Measurements from ENCODE around the gene EFNA4. TPM values are rescaled to one million over a fixed set of nuclear protein-coding genes. Genes with fewer than 3 reads are reported as not detected.

EFNA4 gene
- total RNA-seq, 3 donors from 2014 or later (not counting 1 experiment from before 2014, with no cell fraction given), result 4.6 to 6.8 (median 5.5) TPM

DNA sequence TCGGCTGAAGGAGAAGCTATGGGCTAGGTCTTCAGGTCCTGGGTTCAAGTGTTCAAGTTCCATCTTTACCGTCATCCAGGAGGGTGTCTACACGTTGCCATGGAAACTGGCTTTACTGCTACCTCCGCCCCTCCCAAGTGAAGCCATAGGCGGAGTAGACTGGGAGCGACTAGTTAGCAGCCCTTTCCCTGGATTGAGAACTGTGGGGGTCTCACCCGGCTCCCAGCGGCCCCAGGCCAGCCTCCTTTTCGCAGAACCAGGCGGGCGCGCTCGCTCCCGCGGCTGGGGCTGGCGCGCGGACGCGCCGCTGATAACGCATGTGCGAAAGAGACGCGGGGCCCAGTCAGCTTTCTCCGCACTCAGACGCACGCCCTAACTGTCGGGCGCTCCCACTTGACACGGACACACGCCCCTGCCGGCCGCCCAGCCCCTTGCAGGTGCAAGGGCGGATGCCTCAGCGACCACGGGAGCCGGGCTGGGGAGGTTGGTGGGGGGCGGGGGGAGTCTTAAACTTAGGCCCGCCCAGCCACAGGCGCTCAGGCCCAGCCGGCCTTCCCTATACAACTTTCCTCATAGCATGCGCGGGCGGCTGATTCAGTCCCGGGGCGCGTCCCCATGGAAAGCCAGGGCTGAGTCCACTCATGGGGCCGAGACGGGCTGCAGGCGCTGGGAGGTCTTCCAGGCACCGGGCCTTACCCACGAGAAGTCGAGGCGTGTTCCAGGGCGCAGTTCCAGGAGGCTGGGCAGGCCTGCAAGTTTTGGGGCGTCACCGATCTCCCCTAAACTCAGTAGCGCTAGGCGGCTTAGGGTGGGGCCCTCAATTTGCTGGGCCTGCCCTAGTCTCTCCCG, 7.4 kb downstream of the EFNA4 start:
- peaks cover 5% of the 10 kb centered on the region for H3K36me3 ChIP-seq (ENCODE audit: control insufficient read depth, insufficient read depth, low read length)
- intact Hi-C loops (cut with micrococcal nuclease), result loop anchor here (2.0 kb wide), 1 partner anchor 14 kb away; no protein-coding TSS in a partner anchor
- peak; percentile 74 to 89 for DNase-seq
- 10% methylated on average over 60 of the region's 61 CpGs for WGBS (ENCODE audit: insufficient coverage)
- H3K9me3 ChIP-seq (ENCODE audit: control insufficient read depth, insufficient read depth, low read length), result no peaks in the 10 kb centered on the region
- peak overlapping the region; percentile 26 for H3K4me3 ChIP-seq (ENCODE audit: low read length)
- peak overlapping the region in 1 of 2 donors; percentile 33 for H3K27ac Mint-ChIP-seq
- no peaks in the 10 kb centered on the region for H3K9me3 Mint-ChIP-seq
- peak overlapping the region; percentile 72 for H3K4me3 Mint-ChIP-seq
- no peaks in the 10 kb centered on the region for H3K27me3 Mint-ChIP-seq (ENCODE audit: low read depth in 2 of 2)
- H3K27ac ChIP-seq (ENCODE audit: low read length), result peak overlapping the region; percentile 10
- peaks cover 6 to 40% of the 10 kb centered on the region in 2 donors for H3K4me1 Mint-ChIP-seq
- peak; percentile 94 to 98 (median 98) for ATAC-seq
- H3K27me3 ChIP-seq (ENCODE audit: control insufficient read depth, insufficient read depth, low read length), result no peaks in the 10 kb centered on the region
- H3K4me1 ChIP-seq (ENCODE audit: control insufficient read depth, insufficient read depth, low read length), result peaks cover 37% of the 10 kb centered on the region
- TF ChIP-seq, protein P1, sequence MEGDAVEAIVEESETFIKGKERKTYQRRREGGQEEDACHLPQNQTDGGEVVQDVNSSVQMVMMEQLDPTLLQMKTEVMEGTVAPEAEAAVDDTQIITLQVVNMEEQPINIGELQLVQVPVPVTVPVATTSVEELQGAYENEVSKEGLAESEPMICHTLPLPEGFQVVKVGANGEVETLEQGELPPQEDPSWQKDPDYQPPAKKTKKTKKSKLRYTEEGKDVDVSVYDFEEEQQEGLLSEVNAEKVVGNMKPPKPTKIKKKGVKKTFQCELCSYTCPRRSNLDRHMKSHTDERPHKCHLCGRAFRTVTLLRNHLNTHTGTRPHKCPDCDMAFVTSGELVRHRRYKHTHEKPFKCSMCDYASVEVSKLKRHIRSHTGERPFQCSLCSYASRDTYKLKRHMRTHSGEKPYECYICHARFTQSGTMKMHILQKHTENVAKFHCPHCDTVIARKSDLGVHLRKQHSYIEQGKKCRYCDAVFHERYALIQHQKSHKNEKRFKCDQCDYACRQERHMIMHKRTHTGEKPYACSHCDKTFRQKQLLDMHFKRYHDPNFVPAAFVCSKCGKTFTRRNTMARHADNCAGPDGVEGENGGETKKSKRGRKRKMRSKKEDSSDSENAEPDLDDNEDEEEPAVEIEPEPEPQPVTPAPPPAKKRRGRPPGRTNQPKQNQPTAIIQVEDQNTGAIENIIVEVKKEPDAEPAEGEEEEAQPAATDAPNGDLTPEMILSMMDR (IDR thresholded peaks at IDR 0.05), result peak; percentile 59
- H3K36me3 Mint-ChIP-seq, result no peaks in the 10 kb centered on the region

DNA sequence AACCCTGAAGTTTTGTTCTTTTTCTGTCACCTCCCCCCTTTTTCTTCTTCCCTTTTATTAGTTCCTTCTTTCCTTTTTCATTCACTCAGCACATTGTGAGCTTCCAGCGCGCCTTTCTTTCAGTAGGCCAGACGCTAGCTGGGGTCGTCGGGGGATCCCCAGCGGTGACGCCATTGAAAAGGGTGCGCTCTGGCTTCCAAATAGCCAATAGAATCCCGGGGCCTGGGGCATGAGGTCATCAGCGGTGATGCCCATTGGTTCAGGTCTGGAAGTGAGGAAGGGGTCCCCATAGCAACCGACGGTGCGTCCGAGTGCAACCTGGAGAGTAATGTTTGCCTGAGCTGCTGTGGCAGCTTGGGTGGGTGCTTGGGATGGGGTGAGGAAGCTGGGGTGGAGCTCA, 8.2 kb downstream of the EFNA4 start:
- Histone ChIP-seq H3K4me1 (ENCODE audit: control insufficient read depth, insufficient read depth, low read length) (peaks cover 37% of the 10 kb centered on the region), H3K27me3 (ENCODE audit: control insufficient read depth, insufficient read depth, low read length) (no peaks in the 10 kb centered on the region), H3K27ac (ENCODE audit: low read length) (no peak overlapping the region), H3K9me3 (ENCODE audit: control insufficient read depth, insufficient read depth, low read length) (no peaks in the 10 kb centered on the region), H3K36me3 (ENCODE audit: control insufficient read depth, insufficient read depth, low read length) (peaks cover 5% of the 10 kb centered on the region), H3K4me3 (ENCODE audit: low read length) (no peak overlapping the region)
- intact Hi-C loops (cut with micrococcal nuclease), result loop anchor here (2.0 kb wide), 1 partner anchor 13 kb away; no protein-coding TSS in a partner anchor
- peak overlapping the region in 1 of 2 donors; percentile 33 for H3K27ac Mint-ChIP-seq
- H3K36me3 Mint-ChIP-seq, result no peaks in the 10 kb centered on the region
- peak overlapping the region; percentile 72 for H3K4me3 Mint-ChIP-seq
- no peaks in the 10 kb centered on the region for H3K27me3 Mint-ChIP-seq (ENCODE audit: low read depth in 2 of 2)
- 86% methylated on average over 14 of the region's 14 CpGs for WGBS (ENCODE audit: insufficient coverage)
- DNase-seq (no peak), ATAC-seq (no peak)
- H3K4me1 Mint-ChIP-seq, result peaks cover 6 to 36% of the 10 kb centered on the region in 2 donors
- no peaks in the 10 kb centered on the region for H3K9me3 Mint-ChIP-seq
- TF ChIP-seq, protein P1 (IDR thresholded peaks at IDR 0.05), result no peak

DNA sequence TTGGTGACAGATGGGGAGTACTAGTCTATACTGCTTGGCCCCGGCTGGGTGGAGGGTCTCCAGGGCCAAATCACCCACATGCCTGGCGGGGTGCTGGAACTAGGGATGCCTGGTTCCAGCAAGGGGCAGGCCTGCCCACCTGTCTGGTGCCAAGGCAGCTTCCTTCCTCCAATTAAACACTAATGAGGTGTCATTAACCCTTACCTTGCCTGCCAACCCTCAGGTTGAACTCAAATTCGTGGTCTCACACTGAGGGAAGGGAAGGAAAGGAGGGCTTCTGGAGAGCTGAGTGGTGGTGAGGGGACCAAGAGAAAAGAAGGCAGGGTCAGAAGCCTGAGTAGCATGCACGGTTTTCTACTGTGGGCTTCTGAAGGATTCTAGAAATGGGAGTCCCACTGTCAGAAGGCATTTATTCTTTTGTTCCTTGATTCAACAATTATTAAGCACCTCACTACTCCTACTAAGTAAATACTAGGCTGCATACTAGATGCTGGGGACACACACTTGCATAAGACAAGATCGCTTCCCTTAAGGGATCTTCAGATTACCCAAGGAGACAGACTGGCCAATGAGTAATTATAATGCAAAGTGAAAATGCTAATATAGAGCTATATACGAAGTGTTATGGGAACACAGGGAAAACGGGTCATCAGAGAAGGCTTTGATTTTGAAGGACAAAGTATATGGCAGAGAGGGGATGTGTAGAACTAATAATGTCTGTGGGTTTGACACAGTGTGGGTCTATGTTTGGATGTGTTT, 9.2 kb downstream of the EFNA4 start:
- peaks cover 6 to 36% of the 10 kb centered on the region in 2 donors for H3K4me1 Mint-ChIP-seq
- Histone ChIP-seq H3K27me3 (ENCODE audit: control insufficient read depth, insufficient read depth, low read length) (no peaks in the 10 kb centered on the region), H3K4me1 (ENCODE audit: control insufficient read depth, insufficient read depth, low read length) (peaks cover 37% of the 10 kb centered on the region), H3K4me3 (ENCODE audit: low read length) (no peak overlapping the region), H3K9me3 (ENCODE audit: control insufficient read depth, insufficient read depth, low read length) (no peaks in the 10 kb centered on the region), H3K27ac (ENCODE audit: low read length) (no peak overlapping the region), H3K36me3 (ENCODE audit: control insufficient read depth, insufficient read depth, low read length) (peaks cover 5% of the 10 kb centered on the region)
- no peaks in the 10 kb centered on the region for H3K9me3 Mint-ChIP-seq
- ATAC-seq (no peak), DNase-seq (no peak)
- 83% methylated on average over 7 of the region's 7 CpGs for WGBS (ENCODE audit: insufficient coverage)
- TF ChIP-seq, protein P1 (IDR thresholded peaks at IDR 0.05), result no peak
- peaks cover 0 to 3% of the 10 kb centered on the region in 2 donors for H3K27me3 Mint-ChIP-seq (ENCODE audit: low read depth in 2 of 2)
- intact Hi-C loops (cut with micrococcal nuclease), result no loop called here
- no peaks in the 10 kb centered on the region for H3K36me3 Mint-ChIP-seq
- H3K27ac Mint-ChIP-seq, result no peak overlapping the region
- H3K4me3 Mint-ChIP-seq, result no peak overlapping the region

Data from natural killer cell (primary cell).